DMS153 (cell line): ENCODE data around the gene IQCE.
"Not testable (repeated sequence)": the region's sequence is repeated elsewhere in the genome, so short reads cannot be mapped to it uniquely, and the experiment has no call there.

ENCODE experiments used
- DNase-seq: peaks from one replicate; lab custom pipeline; 2025; lab: John Stamatoyannopoulos, UW

Gene IQCE

GRCh38 chr7:2553831-2554581, 4.8 kb upstream of the IQCE start:
- DNase-seq, result no peak

GRCh38 chr7:2554661-2555111, 4.1 kb upstream of the IQCE start:
- DNase-seq, result no peak

- peak; percentile 98 for DNase-seq
Measured at GRCh38 chr7:2555121-2556052, 3.4 kb upstream of the IQCE start, which contains the start of gene BRAT1. TSS of gene BRAT1 (minus strand) at chr7:2555524. CDS start at chr7:2554431, 1,093 bp downstream.

DNA sequence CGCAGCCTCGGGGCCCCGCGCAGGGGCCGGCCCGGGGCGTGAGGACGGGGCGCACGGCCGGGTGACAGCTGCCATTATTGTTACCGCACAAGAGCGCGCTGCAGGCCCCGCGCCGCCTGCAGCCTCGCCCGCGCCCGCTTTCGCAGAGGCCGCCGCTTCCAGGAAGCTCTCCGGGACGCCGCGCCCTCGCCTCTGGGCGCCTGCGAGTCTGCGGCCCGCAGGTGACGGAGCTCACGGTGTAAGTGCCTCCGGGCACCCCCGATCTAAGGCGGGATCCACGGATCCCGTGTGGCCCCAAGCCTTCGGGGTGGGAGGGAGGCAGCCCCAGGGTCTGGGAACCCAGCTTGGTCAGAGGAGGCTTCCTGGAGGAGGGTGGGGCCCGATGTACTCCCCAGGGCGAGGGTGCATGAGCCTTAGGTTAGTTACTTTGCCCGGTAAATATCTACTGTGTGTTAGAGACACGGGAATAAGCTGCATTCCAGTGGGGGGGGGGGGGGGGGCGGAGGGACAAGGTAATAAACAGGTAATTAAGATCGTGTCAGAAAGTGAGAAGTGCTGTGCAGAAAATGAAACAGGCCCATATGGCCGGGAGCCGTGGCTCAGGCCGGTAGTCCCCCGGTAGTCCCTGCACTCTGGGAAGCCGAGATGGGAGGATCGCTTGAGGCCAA, 638 bp downstream of the IQCE start:
- peak; percentile 13 for DNase-seq

DNA sequence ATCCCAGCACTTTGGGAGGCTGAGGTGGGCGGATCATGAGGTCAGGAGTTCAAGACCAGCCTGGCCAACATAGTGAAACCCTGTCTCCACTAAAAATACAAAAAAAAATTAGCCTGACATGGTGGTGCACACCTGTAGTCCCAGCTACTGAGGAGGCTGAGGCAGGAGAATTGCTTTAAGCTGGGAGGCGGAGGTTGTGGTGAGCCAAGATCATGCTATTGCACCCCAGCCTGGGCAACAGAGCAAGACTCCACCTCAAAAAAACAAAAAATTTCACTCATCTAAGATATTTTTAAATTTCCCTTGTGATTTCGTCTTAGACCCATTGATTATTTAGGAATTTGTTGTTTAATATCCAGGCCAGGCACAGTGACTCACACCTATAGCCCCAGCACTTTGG, 5.2 kb downstream of the IQCE start:
- not testable (repeated sequence) for DNase-seq

- DNase-seq, result peak; percentile 37
Measured at GRCh38 chr7:2564970-2565540, 6.3 kb downstream of the IQCE start.

DNA sequence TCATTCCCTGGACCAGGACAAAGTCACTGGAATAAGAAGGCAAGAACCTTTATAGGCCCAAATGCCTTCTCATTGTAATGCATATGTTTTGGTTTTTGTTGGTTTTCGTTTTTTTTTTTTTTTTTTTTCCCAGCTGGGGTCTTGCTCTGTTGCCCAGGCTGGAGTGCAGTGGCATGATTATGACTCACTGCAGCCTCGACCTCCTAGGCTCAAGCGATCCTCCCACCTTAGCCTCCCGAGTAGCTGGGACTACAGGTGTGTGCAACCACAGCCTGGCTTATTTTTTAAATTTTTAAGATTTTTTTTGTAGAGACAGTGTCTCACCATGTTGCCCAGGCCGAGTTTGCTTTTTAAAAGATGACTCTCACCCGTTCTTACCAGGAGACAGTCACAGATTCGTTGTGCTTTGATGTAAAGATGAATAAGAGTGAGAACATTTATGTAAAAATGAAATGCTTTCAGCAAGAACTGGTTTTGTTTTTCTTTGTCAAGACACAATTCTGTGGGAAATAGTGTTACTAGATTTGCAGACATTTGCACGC, 7.6 kb downstream of the IQCE start:
- no peak for DNase-seq

- DNase-seq, result peak; percentile 90
Measured at GRCh38 chr7:2566890-2567678, 8.3 kb downstream of the IQCE start.

DNA sequence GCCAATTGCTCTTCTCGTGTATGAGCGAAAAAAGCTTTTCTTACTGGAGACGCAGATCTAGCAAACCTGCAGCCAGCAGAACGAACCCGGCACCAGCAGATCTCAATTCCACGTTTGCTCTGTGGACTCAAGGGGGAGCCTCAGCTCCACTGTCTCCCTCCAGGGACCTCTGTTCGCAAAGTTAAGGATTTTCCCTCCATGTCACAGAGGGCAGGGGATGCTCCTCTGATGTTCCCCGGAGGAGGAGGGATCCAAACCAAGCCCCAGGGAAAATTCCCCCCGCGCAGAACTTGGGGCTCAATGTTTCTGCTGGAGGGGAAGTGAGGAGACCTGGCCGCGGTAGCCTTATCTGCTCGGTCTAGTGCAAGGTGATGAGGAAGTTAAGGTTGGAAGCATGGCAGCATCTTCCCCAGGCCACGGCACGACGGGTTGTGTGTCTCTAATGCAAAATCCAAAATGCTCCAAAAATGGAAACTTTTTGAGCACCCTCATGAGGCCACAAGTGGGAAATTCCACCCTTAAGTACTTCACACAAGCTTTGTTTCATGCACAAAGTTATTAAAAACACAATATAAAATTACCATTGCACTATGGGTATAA, 9.0 kb downstream of the IQCE start:
- DNase-seq, result peak; percentile 32

GRCh38 chr7:2568521-2569223, 9.9 kb downstream of the IQCE start:
- no peak for DNase-seq

DNA sequence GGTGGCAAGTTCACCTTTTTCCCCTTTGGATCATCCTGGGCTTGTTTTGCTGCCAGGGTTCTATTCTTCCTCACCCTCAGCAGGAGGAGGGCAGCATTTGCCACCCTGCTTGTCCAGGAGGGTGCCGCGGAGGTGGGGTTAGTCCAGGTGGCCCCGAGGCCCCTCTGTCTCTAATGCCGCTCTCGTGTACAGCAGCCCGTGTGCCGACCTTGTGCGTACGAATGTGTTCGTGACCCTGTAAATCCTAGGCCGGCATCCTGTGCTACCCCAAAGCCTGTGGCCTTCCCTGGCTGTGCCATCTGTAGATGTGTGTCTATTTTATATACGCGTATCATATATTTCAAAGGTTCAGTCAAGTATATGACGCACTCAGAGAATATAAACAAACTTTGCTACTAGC, 10.6 kb downstream of the IQCE start:
- DNase-seq, result no peak

- no peak for DNase-seq
Measured at GRCh38 chr7:2570021-2570420, 11.2 kb downstream of the IQCE start.

DNA sequence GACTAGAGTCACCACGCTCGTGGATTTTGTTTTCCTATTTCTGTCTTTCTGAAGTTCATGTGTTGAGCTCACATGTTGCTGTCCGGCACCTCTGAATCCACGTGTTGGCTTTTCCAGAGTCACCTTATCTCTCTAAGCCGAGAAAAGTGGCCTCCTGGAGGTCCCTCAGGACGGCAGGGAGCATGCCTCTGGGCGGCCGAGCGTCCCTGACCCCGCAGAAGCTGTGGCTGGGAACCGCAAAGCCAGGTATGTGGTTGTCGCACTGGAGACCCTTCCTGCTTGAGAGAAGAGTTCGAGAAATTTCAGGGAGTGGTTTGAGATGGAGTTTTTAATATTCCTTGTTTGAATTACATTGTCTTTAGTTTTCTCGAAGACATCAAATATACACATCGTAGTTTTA, 12.6 kb downstream of the IQCE start:
- DNase-seq, result no peak

DNA sequence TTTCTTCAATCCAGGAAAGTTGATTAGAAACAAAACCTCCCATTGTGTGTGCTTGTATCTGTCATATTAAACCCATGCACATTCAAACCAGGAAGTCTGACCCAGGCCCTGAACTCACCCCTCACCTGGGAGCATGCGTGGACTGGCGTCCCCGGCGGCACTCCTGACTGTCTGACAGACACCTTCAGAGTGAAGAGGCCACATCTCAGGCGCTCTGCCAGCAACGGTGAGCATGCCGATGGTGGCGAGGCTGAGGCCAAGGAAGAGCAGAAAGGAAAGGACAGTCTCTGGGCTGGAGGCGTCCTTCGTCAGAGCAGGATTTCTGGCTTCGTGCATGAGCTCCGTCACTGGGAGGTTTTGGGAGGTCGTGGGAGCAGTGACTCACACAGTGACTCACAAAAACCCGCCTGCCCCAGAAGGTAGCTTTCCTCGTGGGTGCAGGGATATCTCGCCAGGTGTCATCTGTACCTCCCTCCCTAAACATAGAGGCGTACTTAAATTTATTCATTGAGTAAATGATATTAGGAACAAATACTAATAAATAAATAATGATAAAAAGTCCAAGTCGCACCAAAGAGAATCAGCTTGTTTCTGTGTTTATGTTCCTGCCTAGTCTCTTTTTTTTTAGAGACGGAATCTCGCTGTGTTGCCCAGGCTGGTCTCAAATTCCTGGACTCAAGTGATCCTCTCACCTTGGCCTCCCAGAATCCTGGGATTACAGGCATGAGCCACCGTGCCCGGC, 13.5 kb downstream of the IQCE start:
- DNase-seq, result no peak

DNA sequence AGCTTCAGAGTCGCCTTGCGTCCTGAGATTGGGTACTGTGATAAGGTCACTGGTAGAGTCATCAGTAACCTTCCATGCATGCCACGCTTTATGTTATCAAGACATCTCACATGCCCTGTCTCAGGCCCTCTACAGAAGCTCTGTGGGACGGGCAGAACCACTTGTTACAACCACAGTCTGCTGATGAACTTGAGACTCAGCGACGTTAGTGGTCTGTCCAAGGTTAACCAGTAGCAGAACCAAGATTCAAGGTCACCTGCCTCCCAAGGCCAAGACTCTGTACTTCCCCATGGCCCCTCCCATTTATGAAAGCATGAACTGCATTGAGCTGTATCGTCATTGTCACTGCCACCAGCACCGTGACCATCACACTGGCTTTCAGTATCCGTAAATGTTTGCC, 15.0 kb downstream of the IQCE start:
- DNase-seq, result no peak

GRCh38 chr7:2575046-2575732, 16.4 kb downstream of the IQCE start:
- DNase-seq, result no peak

DNA sequence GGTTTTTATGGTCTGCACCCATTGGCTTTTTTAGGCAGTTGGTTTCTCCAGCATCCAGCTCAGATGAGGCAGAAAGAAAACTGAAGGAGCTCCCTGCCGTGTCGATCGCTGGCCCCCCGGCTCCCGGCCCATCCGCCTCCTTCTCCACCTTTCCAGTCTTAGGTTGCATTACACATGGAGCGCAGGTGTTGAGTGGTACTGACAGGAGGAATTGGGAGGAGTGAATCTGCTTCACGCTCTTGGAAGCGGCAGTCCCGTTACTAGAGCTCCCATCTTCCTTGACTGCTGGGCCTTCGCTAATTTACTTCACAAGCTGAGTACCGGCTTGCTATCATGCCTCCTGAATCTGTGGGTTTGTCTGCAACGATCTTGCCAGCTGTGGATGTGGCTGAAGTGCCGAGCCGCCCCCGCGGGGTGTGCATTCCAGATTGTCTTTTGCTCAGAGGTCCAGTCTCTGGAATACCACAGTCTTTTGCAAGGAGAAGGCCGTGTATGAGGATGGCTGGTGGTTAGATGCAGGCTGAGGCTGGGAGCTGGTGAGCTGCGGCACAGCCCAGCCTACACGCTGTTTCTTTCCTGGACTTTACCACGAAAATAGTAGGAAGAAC, 17.1 kb downstream of the IQCE start:
- no peak for DNase-seq
